Nucleus accumbens (tissue), 56 donors: ENCODE results near the gene PCDHA9.
"Not testable (repeated sequence)": the region's sequence is repeated elsewhere in the genome, so short reads cannot be mapped to it uniquely, and the experiment has no call there.

Experiments used
- DNase-seq, 56 donors: peaks; one replicate each; lab custom pipeline; 2025; lab: John Stamatoyannopoulos, UW

Gene PCDHA9

GRCh38 chr5:140848139-140849102 lies at the start of gene PCDHA9:
TSS of gene PCDHA9 (plus strand) at chr5:140848382. CDS start at chr5:140848496, 114 bp downstream.
- not testable (repeated sequence) for DNase-seq

DNA sequence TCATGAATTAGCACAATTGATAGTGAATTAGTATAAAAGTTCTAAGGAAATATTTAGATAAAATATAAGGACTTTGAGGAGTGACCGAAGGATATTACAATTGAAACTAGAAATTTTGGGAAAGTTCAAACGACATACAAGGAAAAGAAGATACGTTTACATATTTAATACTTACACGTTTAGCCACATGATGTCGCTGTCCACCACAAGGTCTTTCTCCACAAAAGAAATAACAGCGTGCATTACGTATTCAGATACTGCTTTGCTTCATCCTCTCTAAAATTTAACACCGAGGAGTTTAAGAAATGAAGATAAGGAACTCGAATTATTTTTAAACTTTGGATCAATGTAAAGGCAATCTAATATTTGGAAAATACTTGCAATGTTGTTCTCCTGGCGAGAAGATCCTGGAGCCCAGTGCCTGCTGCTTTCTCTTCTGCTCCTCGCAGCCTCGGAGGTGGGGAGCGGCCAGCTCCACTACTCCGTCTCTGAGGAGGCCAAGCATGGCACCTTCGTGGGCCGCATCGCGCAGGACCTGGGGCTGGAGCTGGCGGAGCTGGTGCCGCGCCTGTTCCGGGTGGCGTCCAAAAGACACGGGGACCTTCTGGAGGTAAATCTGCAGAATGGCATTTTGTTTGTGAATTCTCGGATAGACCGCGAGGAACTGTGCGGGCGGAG lies 47.2 kb upstream of the PCDHA9 start, which contains the start of gene PCDHA3:
PCDHA3 (plus strand) TSS at position 242 of the 678 bp plus-strand sequence.
- DNase-seq: peak in 2 of 56 donors; percentile 13 to 17

DNA sequence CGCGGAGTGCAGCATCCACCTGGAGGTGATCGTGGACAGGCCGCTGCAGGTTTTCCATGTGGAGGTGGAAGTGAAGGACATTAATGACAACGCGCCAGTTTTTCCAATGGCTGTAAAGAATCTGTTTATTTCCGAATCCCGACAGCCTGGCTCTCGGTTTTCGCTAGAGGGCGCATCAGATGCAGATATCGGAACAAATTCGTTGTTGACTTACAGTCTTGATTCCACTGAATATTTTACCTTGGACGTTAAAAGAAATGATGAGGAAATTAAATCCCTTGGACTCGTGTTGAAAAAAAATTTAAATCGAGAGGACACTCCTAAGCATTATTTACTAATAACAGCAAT lies 46.7 kb upstream of the PCDHA9 start:
- peak in 2 of 56 donors; percentile 19 to 45 for DNase-seq

- DNase-seq: not testable (repeated sequence)
Measured at GRCh38 chr5:140802381-140802780, 45.8 kb upstream of the PCDHA9 start.

DNA sequence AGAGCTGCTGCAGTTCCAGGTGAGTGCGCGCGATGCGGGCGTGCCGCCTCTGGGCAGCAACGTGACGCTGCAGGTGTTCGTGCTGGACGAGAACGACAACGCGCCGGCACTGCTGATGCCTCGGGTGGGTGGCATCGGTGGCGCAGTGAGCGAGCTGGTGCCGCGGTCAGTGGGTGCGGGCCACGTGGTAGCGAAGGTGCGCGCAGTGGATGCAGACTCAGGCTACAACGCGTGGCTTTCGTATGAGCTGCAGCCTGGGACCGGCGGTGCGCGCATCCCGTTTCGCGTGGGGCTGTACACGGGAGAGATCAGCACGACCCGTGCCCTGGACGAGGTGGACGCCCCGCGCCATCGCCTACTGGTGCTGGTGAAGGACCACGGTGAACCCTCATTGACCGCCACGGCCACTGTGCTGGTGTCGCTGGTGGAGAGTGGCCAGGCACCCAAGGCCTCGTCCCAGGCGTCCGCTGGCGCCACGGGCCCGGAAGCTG lies 45.4 kb upstream of the PCDHA9 start:
- no peak for DNase-seq

GRCh38 chr5:140806834-140807775 lies 41.1 kb upstream of the PCDHA9 start, which contains the start of gene PCDHA4:
TSS of gene PCDHA4 (plus strand) at chr5:140807068.
- DNase-seq: peak in 25 of 56 donors; percentile 20 to 72 (median 28)

GRCh38 chr5:140808241-140808888 lies 39.8 kb upstream of the PCDHA9 start:
- not testable (repeated sequence) for DNase-seq

DNA sequence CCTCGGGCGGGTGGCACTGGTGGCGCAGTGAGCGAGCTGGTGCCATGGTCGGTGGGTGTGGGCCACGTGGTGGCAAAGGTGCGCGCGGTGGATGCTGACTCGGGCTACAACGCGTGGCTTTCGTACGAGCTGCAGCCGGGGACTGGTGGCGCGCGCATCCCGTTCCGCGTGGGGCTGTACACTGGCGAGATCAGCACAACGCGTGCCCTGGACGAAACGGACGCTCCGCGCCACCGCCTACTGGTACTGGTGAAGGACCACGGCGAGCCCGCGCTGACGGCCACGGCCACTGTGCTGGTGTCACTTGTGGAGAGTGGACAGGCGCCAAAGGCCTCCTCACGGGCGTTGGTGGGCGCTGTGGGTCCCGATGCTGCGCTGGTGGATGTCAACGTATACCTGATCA lies 39.3 kb upstream of the PCDHA9 start:
- no peak for DNase-seq

- peak in 3 of 56 donors; percentile 15 to 63 (median 18) for DNase-seq
Measured at GRCh38 chr5:140821375-140822280, 26.6 kb upstream of the PCDHA9 start, which contains the start of gene PCDHA5. TSS of gene PCDHA5 (plus strand) at chr5:140821613.

DNA sequence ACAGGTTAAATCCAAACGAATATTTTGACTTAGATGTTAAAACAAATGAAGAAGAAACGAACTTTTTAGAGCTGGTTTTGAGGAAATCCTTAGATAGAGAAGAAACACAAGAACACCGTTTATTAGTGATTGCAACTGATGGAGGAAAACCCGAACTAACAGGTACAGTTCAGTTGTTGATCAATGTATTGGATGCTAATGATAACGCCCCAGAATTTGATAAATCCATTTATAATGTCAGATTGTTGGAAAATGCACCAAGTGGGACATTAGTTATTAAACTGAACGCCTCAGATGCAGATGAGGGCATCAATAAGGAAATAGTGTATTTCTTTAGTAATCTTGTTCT lies 25.9 kb upstream of the PCDHA9 start:
- no peak for DNase-seq

- not testable (repeated sequence) for DNase-seq
Measured at GRCh38 chr5:140822969-140823368, 25.2 kb upstream of the PCDHA9 start.

GRCh38 chr5:140823475-140823874 lies 24.7 kb upstream of the PCDHA9 start:
- DNase-seq: no peak

DNA sequence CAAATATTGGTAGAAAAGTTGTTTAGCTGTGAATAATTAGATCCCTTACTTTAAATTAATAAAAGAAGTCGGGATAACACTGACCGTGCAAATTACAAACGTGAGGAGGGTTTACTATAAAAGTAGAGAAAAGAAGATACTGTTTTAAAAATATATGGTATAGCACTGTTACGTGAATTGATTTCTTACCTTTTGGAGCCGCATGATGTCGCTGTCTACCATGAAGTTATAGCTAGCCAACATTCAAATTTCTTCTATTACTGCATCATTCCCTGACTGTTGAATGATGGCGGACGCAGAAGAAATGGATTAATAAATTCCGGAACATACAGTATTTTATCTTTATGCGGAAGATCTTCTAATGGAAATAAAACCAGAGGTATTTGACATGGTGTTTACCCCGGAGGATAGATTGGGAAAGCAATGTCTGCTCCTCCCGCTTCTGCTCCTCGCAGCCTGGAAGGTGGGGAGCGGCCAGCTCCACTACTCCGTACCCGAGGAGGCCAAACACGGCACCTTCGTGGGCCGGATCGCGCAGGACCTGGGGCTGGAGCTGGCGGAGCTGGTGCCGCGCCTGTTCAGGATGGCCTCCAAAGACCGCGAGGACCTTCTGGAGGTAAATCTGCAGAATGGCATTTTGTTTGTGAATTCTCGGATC lies 20.3 kb upstream of the PCDHA9 start, which contains the start of gene PCDHA6:
PCDHA6 (plus strand) TSS at position 257 of the 658 bp plus-strand sequence; CDS start at position 389, 132 bp downstream.
- DNase-seq: no peak

- DNase-seq: no peak
Measured at GRCh38 chr5:140828362-140828737, 19.8 kb upstream of the PCDHA9 start.

DNA sequence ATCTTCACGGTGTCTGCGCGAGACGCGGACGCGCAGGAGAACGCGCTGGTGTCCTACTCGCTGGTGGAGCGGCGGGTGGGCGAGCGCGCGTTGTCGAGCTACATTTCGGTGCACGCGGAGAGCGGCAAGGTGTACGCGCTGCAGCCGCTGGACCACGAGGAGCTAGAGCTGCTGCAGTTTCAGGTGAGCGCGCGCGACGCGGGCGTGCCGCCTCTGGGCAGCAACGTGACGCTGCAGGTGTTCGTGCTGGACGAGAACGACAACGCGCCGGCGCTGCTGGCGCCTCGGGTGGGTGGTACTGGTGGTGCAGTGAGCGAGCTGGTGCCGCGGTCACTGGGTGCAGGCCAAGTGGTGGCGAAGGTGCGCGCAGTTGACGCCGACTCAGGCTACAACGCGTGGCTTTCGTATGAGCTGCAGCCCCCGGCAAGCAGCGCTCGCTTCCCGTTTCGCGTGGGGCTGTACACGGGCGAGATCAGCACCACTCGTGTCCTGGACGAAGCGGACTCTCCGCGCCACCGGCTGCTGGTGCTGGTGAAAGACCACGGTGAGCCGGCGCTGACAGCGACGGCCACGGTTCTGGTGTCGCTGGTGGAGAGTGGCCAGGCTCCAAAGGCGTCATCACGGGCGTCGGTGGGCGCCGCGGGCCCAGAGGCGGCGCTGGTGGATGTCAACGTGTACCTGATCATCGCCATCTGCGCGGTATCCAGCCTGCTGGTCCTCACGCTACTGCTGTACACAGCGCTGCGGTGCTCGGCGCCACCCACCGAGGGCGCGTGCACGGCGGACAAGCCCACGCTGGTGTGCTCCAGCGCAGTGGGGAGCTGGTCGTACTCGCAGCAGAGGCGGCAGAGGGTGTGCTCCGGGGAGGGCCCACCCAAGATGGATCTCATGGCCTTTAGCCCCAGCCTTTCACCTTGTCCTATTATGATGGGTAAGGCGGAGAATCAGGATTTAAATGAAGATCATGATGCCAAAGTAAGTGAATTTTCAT lies 18.4 kb upstream of the PCDHA9 start:
- not testable (repeated sequence) for DNase-seq

GRCh38 chr5:140833993-140834392 lies 14.2 kb upstream of the PCDHA9 start, which contains the start of gene PCDHA7:
TSS of gene PCDHA7 (plus strand) at chr5:140834269. CDS start at chr5:140834384, 115 bp downstream.
- no peak for DNase-seq
